Measurements from ENCODE around the gene NHEJ1. TPM values are rescaled to one million over a fixed set of nuclear protein-coding genes. Genes with fewer than 3 reads are reported as not detected.
A peak's percentile ranks its signal among the peaks of the same experiment; 100 is the strongest.

NHEJ1 gene
- total RNA-seq, 1 donor from 2014 or later: 13.1 TPM

GRCh38 chr2:219149667-219150066, 10.9 kb downstream of the NHEJ1 start:
- TF ChIP-seq, protein P1, sequence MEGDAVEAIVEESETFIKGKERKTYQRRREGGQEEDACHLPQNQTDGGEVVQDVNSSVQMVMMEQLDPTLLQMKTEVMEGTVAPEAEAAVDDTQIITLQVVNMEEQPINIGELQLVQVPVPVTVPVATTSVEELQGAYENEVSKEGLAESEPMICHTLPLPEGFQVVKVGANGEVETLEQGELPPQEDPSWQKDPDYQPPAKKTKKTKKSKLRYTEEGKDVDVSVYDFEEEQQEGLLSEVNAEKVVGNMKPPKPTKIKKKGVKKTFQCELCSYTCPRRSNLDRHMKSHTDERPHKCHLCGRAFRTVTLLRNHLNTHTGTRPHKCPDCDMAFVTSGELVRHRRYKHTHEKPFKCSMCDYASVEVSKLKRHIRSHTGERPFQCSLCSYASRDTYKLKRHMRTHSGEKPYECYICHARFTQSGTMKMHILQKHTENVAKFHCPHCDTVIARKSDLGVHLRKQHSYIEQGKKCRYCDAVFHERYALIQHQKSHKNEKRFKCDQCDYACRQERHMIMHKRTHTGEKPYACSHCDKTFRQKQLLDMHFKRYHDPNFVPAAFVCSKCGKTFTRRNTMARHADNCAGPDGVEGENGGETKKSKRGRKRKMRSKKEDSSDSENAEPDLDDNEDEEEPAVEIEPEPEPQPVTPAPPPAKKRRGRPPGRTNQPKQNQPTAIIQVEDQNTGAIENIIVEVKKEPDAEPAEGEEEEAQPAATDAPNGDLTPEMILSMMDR (conservative IDR thresholded peaks at IDR 0.05; ENCODE audit: low read depth, low read length): no peak
- H3K4me3 ChIP-seq (ENCODE audit: low read depth, low read length): no peak overlapping the region
- no peak for DNase-seq (ENCODE audit: low read depth)

- TF ChIP-seq, protein P1 (conservative IDR thresholded peaks at IDR 0.05; ENCODE audit: low read depth, low read length): peak; percentile 48
- no peak for DNase-seq (ENCODE audit: low read depth)
- no peak overlapping the region for H3K4me3 ChIP-seq (ENCODE audit: low read depth, low read length)
Measured at GRCh38 chr2:219142329-219142728, 18.3 kb downstream of the NHEJ1 start.

- H3K4me3 ChIP-seq (ENCODE audit: low read depth, low read length): no peak overlapping the region
- TF ChIP-seq, protein P1 (conservative IDR thresholded peaks at IDR 0.05; ENCODE audit: low read depth, low read length): no peak
- no peak for DNase-seq (ENCODE audit: low read depth)
Measured at GRCh38 chr2:219140722-219141121, 19.9 kb downstream of the NHEJ1 start.

- DNase-seq (ENCODE audit: low read depth): no peak
- TF ChIP-seq, protein P1 (conservative IDR thresholded peaks at IDR 0.05; ENCODE audit: low read depth, low read length): no peak
- H3K4me3 ChIP-seq (ENCODE audit: low read depth, low read length): no peak overlapping the region
Measured at GRCh38 chr2:219133976-219134375, 26.6 kb downstream of the NHEJ1 start.

DNA sequence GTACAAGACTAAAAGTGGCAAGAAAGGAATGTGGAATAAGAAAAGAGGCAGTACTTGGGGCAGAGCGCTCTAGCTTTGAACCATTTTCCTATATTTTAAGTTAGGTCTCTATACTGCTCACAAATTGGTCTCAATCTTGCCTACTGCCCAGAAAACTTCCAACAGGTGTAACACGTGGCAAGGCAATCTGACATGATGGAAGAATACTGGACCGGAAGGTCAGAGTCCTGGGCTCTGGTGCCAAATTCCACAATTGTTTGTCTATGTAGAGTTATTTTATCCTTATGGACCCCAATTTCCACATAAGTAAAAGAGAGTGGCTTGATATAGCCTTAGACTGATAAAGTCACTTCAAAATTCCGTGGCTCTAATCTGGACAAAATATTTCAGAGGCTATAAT, 28.9 kb downstream of the NHEJ1 start:
- no peak for DNase-seq (ENCODE audit: low read depth)
- H3K4me3 ChIP-seq (ENCODE audit: low read depth, low read length): no peak overlapping the region
- TF ChIP-seq, protein P1 (conservative IDR thresholded peaks at IDR 0.05; ENCODE audit: low read depth, low read length): no peak

DNA sequence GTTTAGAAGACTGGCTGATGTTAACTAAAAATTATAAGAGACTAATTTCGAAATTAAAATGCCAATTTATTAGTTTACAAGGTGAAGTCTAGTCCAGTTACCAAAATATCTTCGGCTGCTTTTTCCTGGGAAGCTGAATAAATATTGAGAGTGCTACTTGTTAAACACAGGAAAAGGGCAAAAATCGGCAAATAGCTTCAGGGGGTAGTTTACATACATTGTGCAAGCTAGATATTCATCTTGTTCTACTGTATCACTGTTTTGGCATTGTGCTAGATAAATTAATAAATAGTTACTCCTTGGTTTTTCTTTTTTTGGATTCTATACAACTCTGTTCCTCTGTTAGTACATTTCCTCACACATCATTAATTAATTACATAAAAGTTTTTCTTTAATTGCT, 29.3 kb downstream of the NHEJ1 start:
- no peak overlapping the region for H3K4me3 ChIP-seq (ENCODE audit: low read depth, low read length)
- TF ChIP-seq, protein P1 (conservative IDR thresholded peaks at IDR 0.05; ENCODE audit: low read depth, low read length): no peak
- DNase-seq (ENCODE audit: low read depth): no peak

GRCh38 chr2:219129589-219129988, 31.0 kb downstream of the NHEJ1 start:
- no peak overlapping the region for H3K4me3 ChIP-seq (ENCODE audit: low read depth, low read length)
- no peak for DNase-seq (ENCODE audit: low read depth)
- TF ChIP-seq, protein P1 (conservative IDR thresholded peaks at IDR 0.05; ENCODE audit: low read depth, low read length): no peak

All from epithelial cell of proximal tubule (primary cell).